HG03060 (cell line): ENCODE results near the gene TGFB2.
"Not testable (repeated sequence)": the region's sequence is repeated elsewhere in the genome, so short reads cannot be mapped to it uniquely, and the experiment has no call there.

Source experiments
- ATAC-seq: cut with Tn5 transposase; IDR thresholded peaks from one replicate; pipeline ENCODE4 v1.9.1; 2021; ENCODE audit warnings: low read depth, moderate number of reproducible peaks; ENCODE audit not compliant: unreplicated experiment

TGFB2 gene

GRCh38 chr1:218344814-218345672, at the start of gene TGFB2:
Gene TGFB2, plus strand, starts transcription at chr1:218345336. Its CDS starts 1,366 bp downstream, at chr1:218346702.
- no peak for ATAC-seq

GRCh38 chr1:218296162-218296561, 49.0 kb upstream of the TGFB2 start:
- no peak for ATAC-seq

- no peak for ATAC-seq
Measured at GRCh38 chr1:218297461-218297860, 47.7 kb upstream of the TGFB2 start.

GRCh38 chr1:218297867-218298266, 47.3 kb upstream of the TGFB2 start:
- no peak for ATAC-seq

DNA sequence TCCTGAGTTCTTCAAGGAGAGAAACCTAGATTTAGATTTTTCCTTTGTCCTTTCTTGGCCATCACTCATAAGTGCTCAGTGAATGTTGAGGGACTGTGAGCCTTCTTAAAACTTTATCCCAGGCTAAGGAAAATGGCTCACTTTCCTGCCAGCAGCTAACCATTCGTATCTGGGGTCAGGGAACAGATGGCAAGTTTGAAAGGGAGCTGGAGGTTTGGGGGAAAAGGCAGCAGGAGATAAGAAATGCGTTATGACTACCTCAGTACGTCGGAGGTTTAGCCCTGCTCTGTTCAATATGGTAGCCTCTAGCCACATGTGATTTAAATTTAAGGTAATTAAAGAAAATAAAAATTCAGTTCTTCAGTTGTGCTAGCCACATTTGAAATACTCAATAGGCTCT, 46.7 kb upstream of the TGFB2 start:
- no peak for ATAC-seq

DNA sequence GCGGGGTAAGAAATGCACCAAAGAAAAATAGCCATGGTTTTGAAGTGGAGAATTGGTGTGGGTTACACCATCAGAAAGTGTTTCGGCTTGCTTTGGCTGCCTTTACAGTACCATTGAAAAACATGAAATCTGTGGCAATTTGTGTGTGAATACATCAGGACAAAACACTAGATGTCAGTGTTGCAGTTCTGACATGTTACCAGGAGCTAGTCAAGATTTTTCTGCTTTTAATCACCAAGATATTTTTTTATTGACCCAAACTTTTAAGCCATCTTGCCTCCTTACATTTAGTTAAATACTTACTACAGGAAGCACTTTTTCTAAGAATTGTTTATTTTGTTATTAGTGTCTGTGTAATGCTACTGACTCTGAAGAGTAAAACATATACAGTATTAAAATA, 45.7 kb upstream of the TGFB2 start:
- ATAC-seq: no peak

DNA sequence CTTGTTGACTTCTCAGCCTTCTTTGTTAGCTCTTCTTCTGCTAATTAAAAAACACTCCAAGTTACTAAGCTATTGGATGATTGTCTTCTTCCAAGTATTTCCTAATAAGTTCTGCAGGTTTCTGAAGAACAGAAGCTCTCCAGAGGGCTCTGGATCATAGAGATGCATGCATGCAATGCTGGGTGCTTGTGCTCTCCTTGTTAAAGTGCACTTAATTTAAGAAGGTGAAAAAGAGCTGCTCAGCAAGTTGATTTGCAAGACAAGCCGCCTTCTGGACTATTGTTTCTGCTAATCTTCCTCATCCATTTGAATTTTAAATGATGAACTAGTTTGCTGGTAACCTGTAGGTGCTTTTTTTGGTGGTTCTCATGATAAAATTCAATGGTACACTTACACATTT, 43.9 kb upstream of the TGFB2 start:
- no peak for ATAC-seq

DNA sequence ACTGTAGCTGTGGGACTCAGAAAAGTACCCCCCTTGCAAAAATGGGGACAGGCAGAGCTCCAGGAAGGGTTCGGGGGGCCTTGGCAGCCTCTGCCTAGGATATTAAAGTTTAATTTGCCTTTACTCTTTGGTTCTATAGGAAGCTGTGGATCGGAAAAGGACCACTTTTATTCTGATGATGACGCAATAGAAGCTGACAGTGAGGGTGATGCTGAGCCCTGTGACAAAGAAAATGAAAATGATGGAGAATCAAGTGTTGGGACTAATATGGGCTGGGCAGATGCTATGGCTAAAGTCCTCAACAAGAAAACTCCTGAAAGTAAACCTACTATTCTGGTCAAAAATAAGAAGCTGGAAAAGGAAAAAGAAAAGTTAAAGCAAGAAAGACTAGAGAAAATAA, 43.0 kb upstream of the TGFB2 start:
- no peak for ATAC-seq

DNA sequence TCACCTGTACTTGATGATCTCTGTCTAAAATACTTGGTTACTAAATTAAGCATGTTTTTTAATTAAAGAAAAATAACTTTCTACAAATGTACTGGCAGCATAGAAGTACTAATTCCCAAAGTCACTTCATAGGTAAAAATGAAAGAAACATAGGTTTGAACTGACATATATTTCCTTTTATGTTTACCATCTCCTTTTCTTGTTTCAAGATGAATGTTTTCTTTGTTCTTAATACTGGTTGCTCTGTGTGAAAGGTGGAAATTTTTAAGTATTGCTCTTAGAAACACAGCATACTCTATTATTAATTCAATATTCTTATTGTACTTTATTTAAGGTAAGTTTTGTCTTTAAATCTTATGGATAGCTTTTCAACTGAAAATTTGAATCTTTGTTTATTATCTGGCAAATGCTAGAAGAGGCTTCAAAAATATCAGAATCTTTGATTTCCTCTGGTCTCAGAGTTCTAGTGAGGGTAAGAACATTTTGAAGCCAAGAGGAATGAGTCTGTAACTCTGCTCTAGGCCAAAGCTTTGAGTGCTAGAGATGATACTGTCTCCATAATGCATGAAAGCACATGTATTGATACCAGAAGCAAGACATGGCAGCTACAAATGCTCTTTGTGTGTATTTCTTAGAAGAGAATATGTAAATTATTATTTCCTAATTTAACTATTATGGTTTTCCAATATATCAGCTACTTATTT, 41.8 kb upstream of the TGFB2 start:
- no peak for ATAC-seq

DNA sequence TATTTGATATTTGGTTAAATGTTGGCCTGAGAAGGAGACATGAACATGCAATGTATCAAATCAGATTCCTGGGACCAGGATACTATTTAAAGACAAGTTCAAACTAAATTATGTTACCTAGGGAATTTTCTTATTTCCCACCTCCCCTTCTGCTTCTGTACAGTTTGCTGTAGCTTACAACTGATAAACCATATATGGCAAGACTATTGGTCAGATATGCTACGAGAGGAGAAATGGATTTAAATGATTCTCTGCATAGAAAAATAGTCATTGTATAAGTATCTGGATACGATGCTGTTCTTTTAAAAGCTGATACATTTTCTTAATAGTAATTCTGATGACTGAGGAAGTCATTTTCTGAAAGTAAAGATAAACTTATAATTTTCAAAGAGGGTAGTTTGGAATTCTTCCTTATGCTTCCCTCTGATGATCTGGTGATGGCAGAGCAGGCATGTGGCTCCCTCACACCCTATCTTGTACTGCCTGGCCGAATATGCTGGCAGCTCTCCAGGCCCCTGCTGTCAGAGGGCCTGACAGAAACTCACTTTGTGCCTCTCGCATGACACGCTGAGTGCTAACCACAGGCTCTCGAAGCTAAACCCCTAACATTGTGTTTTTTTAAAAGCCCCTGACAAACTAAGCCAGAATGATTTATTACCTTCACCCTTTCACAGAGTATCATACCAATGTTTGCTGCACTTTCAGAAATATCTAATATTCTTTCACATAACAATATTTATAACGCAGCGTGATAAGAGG, 40.7 kb upstream of the TGFB2 start:
- ATAC-seq: peak; percentile 86

DNA sequence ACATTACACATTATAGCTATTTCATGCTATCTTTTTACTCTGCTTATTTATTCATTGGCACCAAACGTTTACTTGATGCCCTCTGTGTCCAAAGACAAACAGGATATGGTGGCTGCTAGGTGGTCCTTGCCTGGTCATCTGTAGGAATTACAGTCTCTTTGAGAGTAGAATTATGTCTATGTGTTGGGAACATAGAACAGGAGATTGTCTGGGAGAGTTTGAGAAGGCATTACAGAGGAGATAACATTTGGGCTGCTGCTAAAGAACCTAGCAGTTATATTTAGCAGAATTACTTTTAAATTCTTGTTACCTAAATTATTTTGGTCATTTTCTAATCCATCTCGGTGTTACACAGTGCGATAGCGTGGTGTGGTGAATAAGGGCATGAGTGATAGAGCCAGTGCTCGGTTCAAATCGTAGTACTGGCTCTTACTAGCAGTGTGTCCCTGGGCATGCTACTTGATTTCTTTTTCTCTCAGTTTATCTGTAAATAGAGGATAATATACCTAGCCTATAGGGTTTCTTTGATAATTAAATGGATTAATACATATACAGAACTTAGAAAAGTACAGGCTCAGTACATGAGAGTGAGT, 39.6 kb upstream of the TGFB2 start:
- ATAC-seq: no peak

DNA sequence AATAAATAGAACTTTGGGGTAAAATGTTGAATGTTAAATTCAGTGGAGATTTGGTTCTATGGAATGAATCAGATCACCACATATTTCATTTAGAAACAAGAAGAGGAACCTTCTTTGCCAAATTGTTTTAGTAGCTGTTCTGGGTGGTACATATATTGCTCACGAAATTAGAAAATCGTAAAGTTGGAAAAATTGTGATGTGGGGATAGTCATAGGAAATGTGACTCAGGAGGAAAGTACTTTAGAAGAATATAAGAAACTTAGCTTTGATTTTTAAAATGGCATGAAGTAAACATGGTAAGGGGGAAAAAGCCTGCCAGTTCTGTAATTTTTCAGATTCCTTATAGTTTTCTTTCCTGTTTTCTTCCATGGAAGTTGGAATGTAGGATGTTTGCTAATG, 32.6 kb upstream of the TGFB2 start:
- ATAC-seq: no peak

GRCh38 chr1:218314316-218314715, 30.8 kb upstream of the TGFB2 start:
- no peak for ATAC-seq

GRCh38 chr1:218315638-218316037, 29.5 kb upstream of the TGFB2 start:
- ATAC-seq: no peak

DNA sequence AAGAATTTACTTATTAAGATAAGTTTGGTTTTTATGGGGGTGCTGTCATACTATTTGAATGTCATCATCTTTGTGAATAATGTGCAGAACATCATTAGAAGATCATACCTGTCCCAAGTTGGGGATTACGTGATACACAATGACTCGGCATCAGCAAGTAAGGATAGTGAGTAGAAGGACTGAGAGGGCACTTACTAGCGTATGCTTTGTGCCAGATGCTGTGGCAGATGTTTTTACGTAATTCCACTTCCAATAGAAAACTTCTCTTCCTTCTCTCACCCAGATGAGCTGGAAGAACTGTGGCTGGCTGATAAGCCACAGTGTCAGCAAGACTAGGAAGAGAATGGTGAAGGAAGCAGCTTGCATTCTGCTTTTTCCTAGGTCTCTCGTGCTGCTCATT, 28.1 kb upstream of the TGFB2 start:
- no peak for ATAC-seq

GRCh38 chr1:218320182-218320581, 25.0 kb upstream of the TGFB2 start:
- not testable (repeated sequence) for ATAC-seq

DNA sequence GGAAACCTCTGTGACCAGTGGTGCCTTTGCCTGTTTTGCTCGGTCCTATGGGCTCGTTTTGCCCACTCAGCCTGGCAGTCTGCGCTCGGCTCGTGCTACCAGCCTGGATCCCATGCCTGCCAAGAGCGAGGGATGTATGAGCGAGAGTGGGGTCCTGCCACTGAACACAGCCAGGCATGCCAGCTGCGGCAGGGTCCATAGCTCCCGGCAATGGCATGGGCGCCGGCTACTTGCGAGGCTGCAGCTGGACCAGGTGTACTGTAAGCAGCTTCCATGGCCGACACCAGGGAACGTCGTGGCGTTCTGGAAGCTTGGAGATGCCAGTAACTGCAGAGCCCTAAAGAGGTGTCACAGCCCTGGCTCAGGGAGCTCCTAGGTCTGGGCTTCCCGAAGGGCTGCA, 22.4 kb upstream of the TGFB2 start:
- ATAC-seq: no peak

- no peak for ATAC-seq
Measured at GRCh38 chr1:218323568-218324225, 21.4 kb upstream of the TGFB2 start.

GRCh38 chr1:218324226-218324580, 20.9 kb upstream of the TGFB2 start:
- no peak for ATAC-seq

GRCh38 chr1:218328769-218329168, 16.4 kb upstream of the TGFB2 start:
- no peak for ATAC-seq
